ENCODE data around the gene DDX47.

Gene DDX47

DNA sequence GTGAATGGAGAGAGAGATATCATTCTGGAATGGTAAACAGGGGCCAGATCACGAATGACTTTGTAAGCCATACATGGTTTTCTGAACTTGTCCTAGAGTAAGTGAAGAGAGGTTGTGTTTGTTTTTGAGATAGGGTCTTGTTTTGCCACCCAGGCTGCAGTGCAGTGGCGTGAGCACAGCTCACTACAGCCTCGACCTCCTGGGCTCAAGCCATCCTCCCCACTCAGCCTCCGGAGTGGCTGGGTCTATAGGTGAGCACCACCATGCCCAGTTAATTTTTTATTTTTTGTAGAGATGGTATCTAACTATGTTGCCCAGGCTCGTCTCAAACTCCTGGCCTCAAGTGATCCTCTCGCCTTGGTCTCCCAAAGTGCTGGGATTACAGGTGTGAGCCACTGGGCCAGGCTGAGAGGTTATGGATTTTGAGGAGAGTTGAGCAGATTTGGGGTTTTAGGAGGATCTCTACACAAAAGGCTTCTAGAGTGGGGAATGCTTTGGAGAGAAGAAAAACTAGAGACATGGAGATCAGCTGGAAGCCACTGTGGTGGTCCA, 58.5 kb downstream of the DDX47 start:
- Histone ChIP-seq H3K9me2 (replicated peaks; ENCODE audit: insufficient read depth, low read length) (no peaks in the 10 kb centered on the region), H3K36me3 (replicated peaks; ENCODE audit: insufficient read depth, low read length) (no peaks in the 10 kb centered on the region), H3F3A (ENCODE audit: insufficient read depth, low read length) (no peaks in the 10 kb centered on the region), H3K27ac (ENCODE audit: low read length) (no peak overlapping the region), H2AFZ (ENCODE audit: low read length) (no peak overlapping the region), H3K4me3 (ENCODE audit: low read length) (no peak overlapping the region), H3K27me3 (replicated peaks; ENCODE audit: insufficient read depth, low read length) (no peaks in the 10 kb centered on the region), H3K9ac (ENCODE audit: low read length) (no peak overlapping the region), H3K9me3 (replicated peaks; ENCODE audit: insufficient read depth, low read length) (no peaks in the 10 kb centered on the region), H3K4me1 (ENCODE audit: low read length) (no peaks in the 10 kb centered on the region), H4K20me1 (ENCODE audit: insufficient read depth, low read length) (no peaks in the 10 kb centered on the region), H3K79me2 (ENCODE audit: low read length) (no peaks in the 10 kb centered on the region), H3K4me2 (ENCODE audit: low read depth, low read length) (no peak overlapping the region)
- no peak for DNase-seq
- TF ChIP-seq EZH2phosphoT487 (IDR thresholded peaks at IDR 0.05; ENCODE audit: low read length) (no peak), EZH2 (optimal IDR thresholded peaks at IDR 0.05; ENCODE audit: low read depth, low read length) (no peak)
- TF ChIP-seq, protein P1, sequence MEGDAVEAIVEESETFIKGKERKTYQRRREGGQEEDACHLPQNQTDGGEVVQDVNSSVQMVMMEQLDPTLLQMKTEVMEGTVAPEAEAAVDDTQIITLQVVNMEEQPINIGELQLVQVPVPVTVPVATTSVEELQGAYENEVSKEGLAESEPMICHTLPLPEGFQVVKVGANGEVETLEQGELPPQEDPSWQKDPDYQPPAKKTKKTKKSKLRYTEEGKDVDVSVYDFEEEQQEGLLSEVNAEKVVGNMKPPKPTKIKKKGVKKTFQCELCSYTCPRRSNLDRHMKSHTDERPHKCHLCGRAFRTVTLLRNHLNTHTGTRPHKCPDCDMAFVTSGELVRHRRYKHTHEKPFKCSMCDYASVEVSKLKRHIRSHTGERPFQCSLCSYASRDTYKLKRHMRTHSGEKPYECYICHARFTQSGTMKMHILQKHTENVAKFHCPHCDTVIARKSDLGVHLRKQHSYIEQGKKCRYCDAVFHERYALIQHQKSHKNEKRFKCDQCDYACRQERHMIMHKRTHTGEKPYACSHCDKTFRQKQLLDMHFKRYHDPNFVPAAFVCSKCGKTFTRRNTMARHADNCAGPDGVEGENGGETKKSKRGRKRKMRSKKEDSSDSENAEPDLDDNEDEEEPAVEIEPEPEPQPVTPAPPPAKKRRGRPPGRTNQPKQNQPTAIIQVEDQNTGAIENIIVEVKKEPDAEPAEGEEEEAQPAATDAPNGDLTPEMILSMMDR (IDR thresholded peaks at IDR 0.05; ENCODE audit: low read length) = no peak

DNA sequence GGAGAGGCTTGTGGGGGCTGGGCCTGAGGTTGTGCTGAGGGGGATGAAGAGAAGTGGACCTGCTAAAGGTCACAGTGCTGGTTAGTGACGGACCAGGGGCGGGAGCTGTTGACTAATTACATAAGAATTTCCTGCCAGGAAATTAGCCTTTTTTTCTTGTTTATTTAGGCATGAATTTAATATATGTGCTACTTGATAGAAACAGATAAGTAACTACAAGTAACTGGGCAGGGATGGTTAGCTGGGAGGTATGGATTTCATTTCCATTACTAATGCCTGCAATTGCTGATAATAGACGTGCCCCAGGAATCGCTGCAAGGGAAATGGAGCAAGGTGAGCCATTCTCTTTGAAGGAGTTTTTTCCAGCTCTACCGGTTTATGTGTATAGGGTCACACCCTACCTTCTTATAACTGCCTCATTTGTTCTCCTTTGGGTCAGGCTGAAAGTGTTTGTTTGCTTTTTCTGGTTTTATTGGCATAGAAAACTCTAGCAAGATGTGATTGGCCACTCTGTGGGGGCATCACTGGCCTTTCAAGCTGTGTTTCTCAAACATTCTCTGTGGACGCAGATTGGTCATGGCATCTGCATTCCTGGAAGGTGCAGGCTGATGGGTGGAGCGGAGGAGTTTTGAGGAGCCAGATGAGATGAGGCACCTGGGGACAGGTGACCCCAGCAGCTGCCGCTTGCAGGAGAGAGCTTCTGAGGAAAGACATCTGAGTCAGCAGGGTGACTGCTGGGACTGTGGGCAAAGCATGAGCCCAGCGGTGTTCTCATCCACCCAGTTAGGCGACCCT, 59.2 kb downstream of the DDX47 start:
- no peaks in the 10 kb centered on the region for H3K27me3 ChIP-seq (replicated peaks; ENCODE audit: insufficient read depth, low read length)
- H3K79me2 ChIP-seq (ENCODE audit: low read length) = no peaks in the 10 kb centered on the region
- H3K4me1 ChIP-seq (ENCODE audit: low read length) = no peaks in the 10 kb centered on the region
- H3K4me2 ChIP-seq (ENCODE audit: low read depth, low read length) = no peak overlapping the region
- H3K9ac ChIP-seq (ENCODE audit: low read length) = no peak overlapping the region
- no peaks in the 10 kb centered on the region for H3F3A ChIP-seq (ENCODE audit: insufficient read depth, low read length)
- H2AFZ ChIP-seq (ENCODE audit: low read length) = no peak overlapping the region
- H3K27ac ChIP-seq (ENCODE audit: low read length) = no peak overlapping the region
- no peak overlapping the region for H3K4me3 ChIP-seq (ENCODE audit: low read length)
- H3K9me2 ChIP-seq (replicated peaks; ENCODE audit: insufficient read depth, low read length) = no peaks in the 10 kb centered on the region
- H4K20me1 ChIP-seq (ENCODE audit: insufficient read depth, low read length) = no peaks in the 10 kb centered on the region
- H3K36me3 ChIP-seq (replicated peaks; ENCODE audit: insufficient read depth, low read length) = no peaks in the 10 kb centered on the region
- DNase-seq = no peak
- TF ChIP-seq, protein P1 (IDR thresholded peaks at IDR 0.05; ENCODE audit: low read length) = no peak
- TF ChIP-seq EZH2phosphoT487 (IDR thresholded peaks at IDR 0.05; ENCODE audit: low read length) (no peak), EZH2 (optimal IDR thresholded peaks at IDR 0.05; ENCODE audit: low read depth, low read length) (no peak)
- H3K9me3 ChIP-seq (replicated peaks; ENCODE audit: insufficient read depth, low read length) = no peaks in the 10 kb centered on the region

DNA sequence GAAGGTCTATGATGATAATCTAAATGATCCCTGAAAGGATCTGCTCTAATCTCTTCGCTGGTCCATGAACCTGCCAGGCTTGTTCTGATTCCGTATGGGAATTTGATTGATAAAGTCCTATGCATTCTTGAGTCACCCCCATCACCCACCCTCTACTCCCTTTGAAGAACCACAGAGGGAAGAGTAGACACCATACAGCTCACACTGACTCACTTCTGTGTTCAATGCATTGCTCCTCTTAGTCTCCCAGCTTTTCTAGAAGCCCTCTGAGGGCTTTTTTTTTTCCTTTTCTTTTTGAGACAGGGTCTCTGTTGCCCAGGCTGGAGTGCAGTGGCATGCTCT, 59.8 kb downstream of the DDX47 start:
- H3K9me2 ChIP-seq (replicated peaks; ENCODE audit: insufficient read depth, low read length) = no peaks in the 10 kb centered on the region
- no peak for DNase-seq
- H4K20me1 ChIP-seq (ENCODE audit: insufficient read depth, low read length) = no peaks in the 10 kb centered on the region
- no peak overlapping the region for H2AFZ ChIP-seq (ENCODE audit: low read length)
- no peak overlapping the region for H3K4me3 ChIP-seq (ENCODE audit: low read length)
- H3F3A ChIP-seq (ENCODE audit: insufficient read depth, low read length) = no peaks in the 10 kb centered on the region
- no peaks in the 10 kb centered on the region for H3K4me1 ChIP-seq (ENCODE audit: low read length)
- no peak for TF ChIP-seq EZH2phosphoT487 (IDR thresholded peaks at IDR 0.05; ENCODE audit: low read length)
- TF ChIP-seq EZH2 (optimal IDR thresholded peaks at IDR 0.05; ENCODE audit: low read depth, low read length) = no peak
- TF ChIP-seq, protein P1 (IDR thresholded peaks at IDR 0.05; ENCODE audit: low read length) = no peak
- H3K79me2 ChIP-seq (ENCODE audit: low read length) = no peaks in the 10 kb centered on the region
- H3K27me3 ChIP-seq (replicated peaks; ENCODE audit: insufficient read depth, low read length) = no peaks in the 10 kb centered on the region
- H3K4me2 ChIP-seq (ENCODE audit: low read depth, low read length) = no peak overlapping the region
- H3K36me3 ChIP-seq (replicated peaks; ENCODE audit: insufficient read depth, low read length) = no peaks in the 10 kb centered on the region
- H3K9me3 ChIP-seq (replicated peaks; ENCODE audit: insufficient read depth, low read length) = no peaks in the 10 kb centered on the region
- H3K27ac ChIP-seq (ENCODE audit: low read length) = no peak overlapping the region
- no peak overlapping the region for H3K9ac ChIP-seq (ENCODE audit: low read length)

Data from MM.1S (cell line).